Measurements from ENCODE around the gene TDRD3.
"Not testable (repeated sequence)": the region's sequence is repeated elsewhere in the genome, so short reads cannot be mapped to it uniquely, and the experiment has no call there.

TDRD3 gene

DNA sequence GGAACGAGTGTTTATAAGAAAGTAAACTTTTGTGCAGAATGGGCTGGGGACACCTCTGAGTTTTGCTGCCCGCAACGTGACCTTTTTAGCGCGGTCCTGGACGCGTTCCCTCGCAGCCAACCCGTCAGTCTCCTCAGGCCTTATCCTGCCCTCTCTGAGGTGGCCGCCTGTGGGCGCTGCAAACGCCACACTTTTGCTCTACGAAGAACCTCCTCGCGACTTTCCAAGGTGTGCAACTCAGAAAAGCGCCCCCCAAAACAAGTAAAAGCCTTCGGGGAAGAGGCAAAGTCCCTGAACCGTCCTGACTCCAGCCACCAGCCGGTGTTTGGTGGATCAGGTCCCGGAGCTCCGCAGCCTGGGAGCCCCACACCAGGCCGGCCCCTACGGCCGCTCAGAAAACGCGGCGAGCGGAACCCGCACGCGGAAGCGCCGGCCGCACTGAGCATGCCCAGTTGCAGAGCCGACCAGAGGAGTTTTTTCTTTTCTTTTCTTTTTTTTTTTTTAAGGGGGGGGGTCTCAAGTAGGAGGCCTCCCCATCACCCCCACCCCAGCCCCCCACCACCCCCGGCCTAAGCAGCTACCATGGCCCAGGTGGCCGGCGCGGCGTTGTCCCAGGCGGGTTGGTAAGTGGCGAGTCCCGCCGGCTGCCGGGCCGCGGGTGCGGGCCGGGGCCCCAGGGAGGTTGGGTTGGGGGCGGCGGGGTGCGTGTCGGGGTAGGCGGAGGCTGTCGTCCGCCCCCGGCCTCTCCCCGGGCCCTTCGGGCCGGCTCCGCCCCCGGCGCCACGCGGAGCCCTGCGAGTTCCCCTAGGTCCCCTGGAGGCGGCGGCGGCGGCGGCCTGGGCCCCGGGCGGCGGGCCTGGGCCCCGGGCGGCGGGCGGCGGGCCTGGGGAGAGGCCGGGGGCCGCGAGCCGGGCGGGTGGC is at the start of gene TDRD3:
Gene TDRD3 (plus strand): TSS at position 438 of the 921 bp plus-strand sequence. CDS start 145 bp downstream, at position 583.
- DNase-seq = peak; percentile 82

DNA sequence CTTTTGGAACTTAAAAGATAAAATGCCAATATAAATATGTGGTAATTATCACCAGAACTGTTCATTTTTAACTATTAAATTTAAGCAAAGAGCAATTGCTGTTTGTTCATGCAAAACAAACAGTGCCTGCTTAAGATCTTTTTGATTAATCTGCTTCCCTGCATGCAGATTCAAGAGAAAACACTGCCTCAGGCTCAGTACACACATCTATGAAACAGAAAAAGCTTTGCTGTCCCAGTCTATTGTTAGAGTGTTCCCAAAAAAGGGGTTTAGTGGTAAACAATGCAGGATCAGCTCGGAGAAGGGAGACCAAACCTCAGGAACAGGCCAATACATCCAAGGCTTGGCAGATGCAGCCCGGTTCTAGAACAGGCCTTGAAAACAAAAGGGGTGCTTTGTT is 49.3 kb upstream of the TDRD3 start:
- peak; percentile 37 for DNase-seq

DNA sequence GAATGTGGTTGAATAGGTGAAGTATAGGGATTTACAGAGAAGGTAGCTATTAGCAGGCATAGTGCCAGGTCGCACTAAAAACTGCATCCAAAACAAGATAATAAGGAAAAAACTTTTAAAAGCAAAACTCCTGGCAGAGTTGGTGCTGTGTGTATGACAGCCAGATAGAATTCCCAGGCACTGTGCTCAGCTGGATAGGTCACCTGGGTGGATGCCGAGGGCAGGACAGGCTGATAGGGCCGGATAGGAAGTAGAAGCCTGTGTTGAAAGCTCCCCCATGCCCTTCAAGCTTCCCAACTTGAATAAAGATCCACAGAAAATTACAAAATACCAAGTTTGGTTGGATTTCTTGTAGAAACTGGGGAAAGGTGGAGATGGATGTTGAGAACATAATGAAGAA is 48.9 kb upstream of the TDRD3 start:
- no peak for DNase-seq

DNA sequence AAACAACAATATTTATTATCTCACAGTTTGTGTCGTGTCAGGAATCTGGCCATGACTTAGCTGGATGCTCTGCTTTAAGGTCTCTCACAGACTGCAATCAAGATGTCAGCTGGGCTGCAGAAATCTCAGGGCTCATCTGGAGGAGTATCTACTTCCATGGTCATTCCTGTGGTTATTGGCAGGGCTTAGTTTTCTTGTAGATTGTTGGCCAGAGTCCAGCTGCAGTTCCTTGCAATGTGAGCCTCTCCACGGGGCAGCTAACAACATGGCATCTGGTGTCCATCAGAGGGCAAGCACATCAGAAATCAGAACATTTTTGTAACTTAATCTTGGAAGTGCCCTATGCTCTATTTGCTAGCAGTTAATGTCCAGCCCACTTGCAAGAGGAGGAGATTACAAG is 45.7 kb upstream of the TDRD3 start:
- no peak for DNase-seq

DNA sequence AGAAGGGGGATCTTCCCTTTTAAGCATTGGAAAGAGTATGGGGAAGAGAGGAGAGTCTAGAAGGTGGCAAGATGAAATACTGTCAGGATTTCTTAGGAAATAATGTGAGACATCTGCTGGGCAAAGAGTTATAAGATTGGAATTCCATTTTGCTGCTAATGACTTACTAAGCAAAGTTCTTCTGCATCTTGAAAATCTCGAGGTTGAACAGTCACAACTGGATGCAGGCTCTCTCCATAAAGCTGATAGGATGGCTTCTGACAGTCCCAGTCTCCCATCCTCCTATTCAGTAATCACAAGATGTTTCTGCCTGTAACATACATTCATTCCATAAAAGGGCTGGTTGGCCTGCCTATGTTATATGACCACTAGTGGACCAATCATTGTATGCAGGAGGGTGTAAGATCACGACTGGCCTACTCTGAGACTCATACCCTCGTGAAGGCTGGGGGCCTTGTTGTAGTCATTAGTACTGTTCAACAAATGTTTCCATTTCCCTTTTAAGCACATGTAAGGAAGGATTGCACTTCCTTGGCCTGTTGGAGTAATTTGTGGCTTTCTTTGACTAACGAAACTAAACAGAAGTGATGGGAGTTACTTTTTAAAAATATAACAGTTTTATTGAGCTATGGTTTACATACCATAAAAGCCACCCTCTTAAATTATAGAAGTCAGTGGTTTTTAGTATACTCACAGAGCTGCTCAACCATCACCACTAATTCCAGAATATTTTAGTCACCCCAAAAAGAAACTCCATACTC is 45.0 kb upstream of the TDRD3 start:
- no peak for DNase-seq

DNA sequence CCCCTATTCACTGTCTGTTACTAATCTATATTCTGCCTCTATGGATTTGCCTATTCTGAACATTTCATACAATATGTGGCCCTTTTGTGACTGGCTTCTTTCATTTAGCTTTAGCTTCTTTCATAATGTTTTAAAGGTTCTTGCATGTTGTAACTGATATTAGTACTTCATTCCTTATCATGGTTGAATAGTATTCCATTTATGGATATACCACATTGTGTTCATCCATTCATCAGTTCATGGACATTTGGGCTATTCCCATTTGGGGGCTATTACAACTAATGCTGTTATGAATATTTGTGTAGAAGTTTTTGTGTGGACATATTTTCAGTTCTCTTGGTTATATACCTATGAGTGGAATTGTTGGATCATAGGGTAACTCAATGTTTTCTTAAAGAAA is 44.4 kb upstream of the TDRD3 start:
- no peak for DNase-seq

DNA sequence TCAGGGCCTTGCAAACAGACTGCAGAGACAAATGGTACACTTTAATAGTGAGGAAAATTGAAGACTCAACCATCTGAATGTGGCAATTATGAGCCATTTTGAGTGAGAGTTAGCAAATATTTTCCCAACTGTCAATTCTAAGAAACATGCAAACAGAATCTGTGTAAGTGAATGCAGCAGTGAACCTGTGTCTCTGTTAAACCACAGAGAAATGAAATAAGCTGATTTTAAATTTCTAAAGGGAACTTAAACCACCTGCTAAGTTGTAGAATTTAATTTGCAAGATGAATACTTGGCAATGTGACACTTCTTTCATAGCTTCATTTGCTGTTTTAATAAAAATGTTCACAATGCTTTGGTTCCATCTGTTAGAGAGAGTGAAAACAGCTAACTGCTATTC is 42.0 kb upstream of the TDRD3 start:
- no peak for DNase-seq

DNA sequence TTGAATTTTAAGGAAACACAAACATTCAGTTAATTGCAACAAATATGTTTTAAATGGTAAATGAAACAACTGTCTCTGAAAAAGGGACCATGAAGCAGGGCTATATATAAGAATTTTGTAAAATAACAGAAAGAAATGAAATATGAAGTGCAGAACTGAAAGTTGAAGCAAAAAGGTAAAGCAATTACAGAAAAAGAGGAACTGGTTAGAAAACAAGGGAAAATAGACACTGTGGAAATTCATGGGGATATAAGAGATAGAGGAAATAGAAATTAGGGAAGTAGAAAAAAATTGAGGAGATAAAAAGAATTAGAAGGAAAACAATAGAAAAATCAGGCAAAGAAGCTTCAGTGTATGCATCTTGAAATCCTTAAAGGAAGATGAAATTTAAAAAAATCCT is 40.0 kb upstream of the TDRD3 start:
- no peak for DNase-seq

DNA sequence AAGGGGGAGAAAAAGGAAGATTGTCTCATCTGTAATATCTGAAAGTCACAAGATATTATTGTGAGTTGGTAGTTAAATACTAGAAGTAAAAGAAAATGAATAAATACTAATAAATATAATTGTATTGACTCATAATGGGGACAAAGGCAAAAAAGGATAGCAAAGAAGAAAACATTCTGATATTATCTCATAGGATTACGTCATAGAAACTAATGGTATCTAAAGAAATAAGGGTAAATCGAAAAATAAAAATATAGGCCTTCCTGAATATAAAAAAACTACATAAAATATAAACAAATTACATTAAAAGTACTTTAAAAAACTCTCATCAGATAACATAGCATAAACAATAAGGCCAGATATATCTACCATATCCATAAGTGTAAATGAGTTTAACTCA is 38.6 kb upstream of the TDRD3 start:
- no peak for DNase-seq

DNA sequence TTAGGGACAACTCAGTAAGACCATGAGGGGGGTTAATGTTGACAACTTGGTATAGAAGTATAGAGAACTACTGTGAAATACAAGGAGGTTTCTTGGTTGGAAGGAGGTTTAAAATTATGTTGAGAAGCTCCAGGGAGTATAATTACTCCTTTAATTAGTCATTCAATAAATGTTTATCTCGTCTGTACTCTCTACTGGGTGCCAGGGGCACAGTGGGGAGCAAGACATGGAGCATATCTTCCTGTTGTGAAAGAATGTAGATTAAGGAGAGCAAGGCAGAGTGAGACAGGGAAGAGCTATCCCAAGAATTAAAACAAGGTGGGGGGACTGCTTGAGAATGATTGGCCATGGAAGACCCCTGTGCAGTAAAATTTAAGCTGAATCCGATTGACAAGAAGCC is 33.7 kb upstream of the TDRD3 start:
- no peak for DNase-seq

DNA sequence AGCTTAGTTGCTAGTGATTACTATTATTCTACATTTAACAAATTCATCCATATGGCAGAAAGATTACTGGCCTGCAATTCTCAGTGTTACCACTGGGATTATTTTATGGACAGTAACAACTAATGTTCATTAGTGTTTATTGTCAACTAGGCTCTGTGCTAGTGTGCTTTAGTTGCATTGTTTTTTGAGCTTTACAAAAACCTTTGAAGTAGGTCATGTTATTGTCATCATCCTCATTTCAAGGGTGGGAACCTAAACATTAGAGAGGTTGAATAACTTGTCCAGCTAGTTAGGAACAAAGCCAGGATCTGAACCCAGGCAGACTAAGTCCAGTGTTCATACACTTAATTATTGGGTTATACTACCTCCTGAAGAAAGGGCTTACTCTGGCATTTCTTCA is 27.8 kb upstream of the TDRD3 start:
- no peak for DNase-seq

DNA sequence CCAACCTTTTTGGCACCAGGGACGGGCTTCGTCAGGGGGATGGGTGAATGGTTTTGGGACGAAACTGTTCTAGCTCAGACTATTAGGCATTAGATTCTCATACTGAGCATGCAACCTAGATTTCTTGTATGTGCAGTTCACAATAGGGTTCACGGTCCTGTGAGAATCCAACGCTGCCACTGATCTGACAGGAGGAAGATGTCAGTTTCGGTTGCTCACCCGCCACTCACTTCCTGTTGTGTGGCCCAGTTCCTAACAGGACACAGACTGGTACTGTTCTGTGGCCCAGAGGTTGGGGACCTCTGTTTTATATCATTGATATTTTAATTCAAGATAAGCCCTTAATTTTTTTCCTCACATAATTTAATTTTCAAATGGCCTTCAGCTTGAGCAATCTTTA is 26.7 kb upstream of the TDRD3 start:
- DNase-seq = no peak

DNA sequence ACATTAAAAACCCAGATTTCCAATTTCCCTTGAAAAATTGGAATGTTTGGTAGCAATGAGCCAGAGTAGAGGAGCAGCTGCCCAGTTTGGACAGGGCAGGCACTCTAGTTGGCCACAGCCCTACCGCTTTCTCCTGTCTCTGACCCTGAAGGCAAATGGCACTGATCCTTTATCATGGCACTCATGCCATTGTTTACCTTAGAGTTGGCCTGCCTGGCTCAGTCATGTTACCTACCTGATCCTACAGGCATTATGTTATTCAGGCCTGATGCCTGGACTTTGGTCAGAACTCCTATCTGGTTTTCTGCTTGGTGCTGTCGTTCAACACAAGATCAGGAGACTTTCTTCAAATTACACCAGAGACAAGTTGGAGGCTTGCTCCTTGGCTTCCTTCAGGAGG is 24.9 kb upstream of the TDRD3 start:
- no peak for DNase-seq

DNA sequence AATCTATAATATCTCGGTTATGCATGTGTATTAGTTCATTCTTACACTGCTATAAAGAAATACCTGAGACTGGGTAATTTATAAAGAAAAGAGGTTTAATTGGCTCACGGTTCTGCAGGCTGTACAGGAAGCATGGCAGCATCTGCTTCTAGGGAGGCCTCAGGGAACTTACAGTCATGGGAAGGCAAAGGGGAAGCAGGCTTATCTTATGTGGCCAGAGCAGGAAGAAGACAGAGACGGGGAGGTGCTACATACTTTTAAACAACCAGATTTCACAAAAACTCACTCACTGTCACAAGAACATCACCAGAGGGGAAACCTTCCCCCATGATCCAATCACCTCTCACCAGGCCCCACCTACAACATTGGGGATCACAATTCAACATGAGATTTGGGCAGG is 17.7 kb upstream of the TDRD3 start:
- DNase-seq = not testable (repeated sequence)

DNA sequence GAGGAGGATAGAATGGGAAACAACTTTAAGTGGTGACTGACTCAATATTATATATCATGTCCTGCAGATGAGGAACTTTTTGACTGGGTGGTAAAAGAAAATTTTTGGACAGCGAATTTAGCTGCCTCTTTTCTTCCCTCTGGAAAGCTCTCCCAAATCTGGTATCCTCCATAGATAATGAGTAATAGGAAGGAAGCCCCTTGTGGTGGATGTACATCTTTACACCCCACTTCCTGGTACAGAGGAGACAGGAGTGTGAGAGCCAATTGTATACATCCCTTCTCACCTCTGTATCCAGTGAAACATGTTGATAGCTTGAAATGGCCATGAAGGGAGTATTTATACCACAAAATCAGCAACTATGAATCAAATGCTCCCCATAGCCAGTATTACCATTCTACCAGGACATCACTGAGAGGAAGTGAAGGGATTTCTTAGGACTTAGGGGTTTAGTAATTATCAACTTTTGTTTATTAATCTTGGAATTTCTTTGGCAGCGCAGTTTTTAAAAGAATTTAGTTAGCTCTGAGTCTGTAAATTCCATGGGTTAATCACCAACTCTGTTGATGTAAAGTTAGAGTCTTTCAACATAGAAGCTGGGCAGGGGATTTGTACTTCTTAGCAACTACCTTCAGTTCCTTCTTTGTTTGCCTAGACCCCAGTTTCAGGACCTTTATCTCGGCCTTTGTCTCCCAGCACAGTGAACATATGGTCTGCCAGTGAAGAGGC is 17.0 kb upstream of the TDRD3 start:
- DNase-seq = no peak

DNA sequence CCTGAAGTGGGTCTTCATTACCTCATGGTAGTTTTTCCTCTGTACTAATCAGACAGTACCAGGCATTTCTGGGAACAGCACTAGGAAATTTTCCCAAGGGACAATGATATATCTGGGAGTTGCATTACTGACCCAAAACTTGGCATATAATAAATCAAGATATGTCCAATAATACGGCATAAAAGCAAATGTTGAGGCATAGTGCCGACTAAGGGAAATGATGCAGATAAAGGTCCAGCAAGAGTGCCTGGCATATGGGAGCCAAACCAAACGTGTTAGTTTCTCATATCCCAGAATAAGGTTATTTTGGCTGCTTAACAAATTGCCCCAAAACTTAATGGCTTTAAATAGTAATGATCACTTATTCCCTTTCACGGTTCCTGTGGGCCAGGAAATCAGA is 12.1 kb upstream of the TDRD3 start:
- no peak for DNase-seq

DNA sequence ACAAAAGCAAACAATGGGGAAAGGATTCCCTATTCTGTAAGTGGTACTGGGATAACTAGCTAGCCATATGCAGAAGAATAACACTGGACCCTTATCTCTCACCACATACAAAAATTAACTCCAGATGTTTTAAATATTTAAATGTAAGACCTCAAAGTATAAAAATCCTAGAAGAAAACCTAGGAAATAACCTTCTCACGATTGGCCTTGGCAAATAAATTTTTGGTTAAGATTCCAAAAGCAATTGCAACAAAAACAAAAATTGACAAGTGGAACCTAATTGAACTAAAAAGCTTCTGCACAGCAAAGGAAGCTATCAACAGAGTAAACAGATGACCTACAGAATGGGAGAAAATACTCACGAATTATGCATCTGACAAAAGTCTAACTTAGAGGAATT is 10.8 kb upstream of the TDRD3 start:
- no peak for DNase-seq

DNA sequence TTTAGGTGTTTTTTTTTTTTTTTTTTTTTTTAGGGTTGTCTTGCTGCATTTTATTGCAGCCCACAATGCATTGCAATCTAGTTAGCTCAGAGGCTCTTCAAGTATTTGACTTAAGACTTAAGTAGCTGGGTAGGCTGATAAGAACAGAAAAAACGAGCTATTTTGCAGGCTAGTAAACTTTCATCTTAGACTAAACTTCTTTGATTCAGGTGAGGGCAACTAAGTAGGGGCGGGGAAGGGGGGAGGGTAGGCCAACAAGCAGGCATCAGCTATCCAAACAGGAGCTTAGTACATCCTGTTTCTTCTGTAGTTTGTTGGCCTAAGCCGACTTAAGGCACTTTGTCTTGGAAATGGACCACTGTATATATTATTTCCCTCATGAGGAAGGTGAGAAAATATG is 4.9 kb upstream of the TDRD3 start:
- DNase-seq = no peak

DNA sequence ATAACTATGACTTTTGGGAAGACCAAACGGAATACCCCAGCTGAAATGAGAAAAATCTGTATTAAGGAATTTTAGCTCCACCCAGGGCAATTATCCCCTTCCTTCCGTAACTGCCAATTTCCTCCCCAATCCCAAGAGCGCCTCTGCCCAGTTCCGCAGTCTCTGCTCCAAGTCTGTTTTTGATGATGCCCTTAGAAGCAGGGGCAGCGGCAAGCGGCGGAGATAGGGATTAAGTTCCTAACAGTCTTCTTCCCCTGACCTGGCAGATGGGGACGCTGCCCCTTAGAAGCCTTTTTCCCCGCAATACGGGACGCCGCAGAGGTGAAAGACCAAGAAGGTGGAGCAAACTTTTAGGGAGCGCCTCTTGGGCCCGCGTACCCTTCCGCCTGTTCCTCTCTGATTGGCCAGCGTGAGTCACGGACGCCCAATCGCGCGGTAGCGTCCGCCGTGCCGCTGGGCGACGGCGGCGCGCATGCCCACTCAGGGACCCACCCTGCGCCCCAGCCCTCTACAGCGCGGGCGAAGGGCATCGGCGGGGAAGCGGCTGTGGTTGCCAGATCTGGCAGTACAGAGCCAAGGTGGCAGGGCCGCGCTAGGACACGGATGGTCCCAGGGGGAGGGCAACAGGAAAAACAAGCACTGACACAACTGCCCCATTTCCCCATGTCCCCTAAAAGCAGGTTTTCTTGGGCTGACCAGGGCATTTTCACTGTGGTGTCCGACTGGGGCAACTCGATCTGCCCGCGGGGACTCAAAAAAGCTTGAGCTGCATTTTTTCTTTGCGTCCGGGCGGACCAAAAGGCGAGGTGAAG is 843 bp upstream of the TDRD3 start:
- DNase-seq = peak; percentile 93

DNA sequence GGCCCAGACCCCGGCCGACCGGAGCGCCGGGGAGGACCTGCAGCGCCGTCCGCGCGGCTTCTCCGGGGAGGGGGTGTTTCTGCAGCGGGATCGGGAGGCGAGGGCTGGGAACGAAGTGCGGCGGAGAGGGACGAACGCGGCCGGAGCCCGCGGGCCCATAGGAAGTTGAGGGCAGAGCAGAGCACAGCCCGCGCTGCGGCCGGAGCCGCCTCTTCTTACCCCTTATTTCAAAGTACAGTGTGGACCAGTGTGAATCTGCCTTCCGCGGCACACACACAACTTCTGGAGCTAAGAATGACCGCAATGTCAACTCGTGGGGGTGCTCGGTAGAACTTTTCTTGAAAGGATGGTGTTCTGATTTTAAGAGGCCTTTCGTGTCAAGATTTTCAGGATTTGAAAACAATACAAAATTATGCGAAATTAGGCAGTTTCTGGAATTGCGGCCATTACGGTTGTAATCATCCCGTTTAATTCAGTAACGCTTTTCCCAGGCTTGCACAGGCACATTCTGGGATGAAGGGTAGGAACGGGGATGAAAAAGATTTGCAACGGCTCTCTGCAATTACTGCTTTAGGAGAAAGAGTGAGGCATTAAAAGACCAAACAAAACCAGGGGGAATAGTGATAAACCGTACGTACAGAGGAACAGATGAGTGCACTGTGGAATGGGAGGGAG is 821 bp downstream of the TDRD3 start:
- DNase-seq = peak; percentile 79

DNA sequence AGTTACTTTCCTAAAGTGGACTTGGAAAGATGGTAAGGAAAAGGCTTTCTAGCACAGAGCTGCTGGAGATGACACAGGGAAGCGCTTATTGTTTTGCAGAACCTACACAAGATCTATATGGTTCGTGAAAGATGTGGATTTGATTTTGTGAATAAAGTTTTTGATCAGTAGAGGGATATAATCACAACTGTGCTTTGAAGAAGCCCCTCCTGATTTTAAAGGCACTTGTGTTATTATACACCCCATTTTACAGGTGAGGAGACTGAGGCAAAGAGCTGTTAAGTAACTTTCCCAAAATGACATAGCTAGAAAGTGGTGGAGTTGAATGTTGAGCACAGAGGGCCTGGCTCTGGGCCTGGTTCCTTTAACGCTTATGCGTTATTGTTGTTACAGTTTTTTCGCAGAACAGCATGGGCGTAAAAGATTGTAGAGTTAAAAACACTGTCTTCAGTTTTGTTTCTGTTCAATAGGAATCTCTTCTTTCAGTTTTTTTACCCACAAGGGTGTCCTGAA is 1.4 kb downstream of the TDRD3 start:
- no peak for DNase-seq
